Endothelial cell of umbilical vein (primary cell): ENCODE results near the gene ATXN7L1.

Experiments used
- EZH2 ChIP-seq: IDR thresholded peaks from 2 replicates; pipeline ENCODE4 v1.6.1; 2012; ENCODE audit warnings: borderline replicate concordance, low read depth, mild to moderate bottlenecking, moderate library complexity, low read length, inconsistent platforms; ENCODE audit not compliant: severe bottlenecking
- FOS ChIP-seq: IDR thresholded peaks from 2 replicates; pipeline ENCODE4 v1.6.1; 2011; ENCODE audit warnings: mild to moderate bottlenecking, low read length, moderate library complexity, borderline replicate concordance; ENCODE audit not compliant: insufficient read depth
- GATA2 ChIP-seq: IDR thresholded peaks from 2 replicates; pipeline ENCODE4 v1.7.0; 2011; ENCODE audit warnings: low read depth, mild to moderate bottlenecking, moderate library complexity, mixed read lengths, low read length; ENCODE audit not compliant: insufficient read length, insufficient read depth
- JUN ChIP-seq: IDR thresholded peaks from 2 replicates; pipeline ENCODE4 v1.6.1; 2011; ENCODE audit warnings: borderline replicate concordance, low read depth; ENCODE audit not compliant: insufficient read length, insufficient read depth
- MYC ChIP-seq: IDR thresholded peaks from one replicate; pipeline ENCODE4 v1.6.1; 2011; ENCODE audit warnings: mild to moderate bottlenecking, low read depth, low read length
- POLR2A ChIP-seq: IDR thresholded peaks from 2 replicates; pipeline ENCODE4 v1.6.1; 2012; ENCODE audit warnings: low read depth, mild to moderate bottlenecking, control low read depth, low read length
- POLR2AphosphoS5 ChIP-seq: IDR thresholded peaks from 2 replicates; pipeline ENCODE4 v1.6.1; 2012; ENCODE audit warnings: low read depth, mild to moderate bottlenecking, control low read depth, low read length, moderate library complexity; ENCODE audit not compliant: insufficient read depth
- TF ChIP-seq, protein P1 (sequence below), 2 donors: IDR thresholded peaks; 1 replicate in 1 of 2; 2 replicates in 1 of 2; pipeline ENCODE4 v1.5.1; 2011; ENCODE audit warnings: low read length in 2 of 2, mild to moderate bottlenecking in 2 of 2, moderate library complexity in 2 of 2, control low read depth in 1 of 2, inconsistent platforms in 1 of 2, low read depth in 1 of 2; ENCODE audit not compliant: insufficient read depth in 1 of 2; ENCODE audit errors: extremely low read depth in 1 of 2
- TF ChIP-seq, protein P2 (sequence below): IDR thresholded peaks from 2 replicates; pipeline ENCODE4 v1.6.1; 2011; ENCODE audit not compliant: insufficient read depth, insufficient read length

GRCh38 chr7:105808703-105809590, 67.5 kb downstream of the ATXN7L1 start:
- TF ChIP-seq, protein P1, sequence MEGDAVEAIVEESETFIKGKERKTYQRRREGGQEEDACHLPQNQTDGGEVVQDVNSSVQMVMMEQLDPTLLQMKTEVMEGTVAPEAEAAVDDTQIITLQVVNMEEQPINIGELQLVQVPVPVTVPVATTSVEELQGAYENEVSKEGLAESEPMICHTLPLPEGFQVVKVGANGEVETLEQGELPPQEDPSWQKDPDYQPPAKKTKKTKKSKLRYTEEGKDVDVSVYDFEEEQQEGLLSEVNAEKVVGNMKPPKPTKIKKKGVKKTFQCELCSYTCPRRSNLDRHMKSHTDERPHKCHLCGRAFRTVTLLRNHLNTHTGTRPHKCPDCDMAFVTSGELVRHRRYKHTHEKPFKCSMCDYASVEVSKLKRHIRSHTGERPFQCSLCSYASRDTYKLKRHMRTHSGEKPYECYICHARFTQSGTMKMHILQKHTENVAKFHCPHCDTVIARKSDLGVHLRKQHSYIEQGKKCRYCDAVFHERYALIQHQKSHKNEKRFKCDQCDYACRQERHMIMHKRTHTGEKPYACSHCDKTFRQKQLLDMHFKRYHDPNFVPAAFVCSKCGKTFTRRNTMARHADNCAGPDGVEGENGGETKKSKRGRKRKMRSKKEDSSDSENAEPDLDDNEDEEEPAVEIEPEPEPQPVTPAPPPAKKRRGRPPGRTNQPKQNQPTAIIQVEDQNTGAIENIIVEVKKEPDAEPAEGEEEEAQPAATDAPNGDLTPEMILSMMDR (IDR thresholded peaks at IDR 0.05; ENCODE audit: extremely low read depth in 1 of 2, insufficient read depth in 1 of 2, low read depth in 1 of 2, low read length in 2 of 2), result no peak
- TF ChIP-seq EZH2 (no peak), POLR2A (no peak), FOS (peak; percentile 26), GATA2 (no peak), JUN (no peak), POLR2AphosphoS5 (peak; percentile 29), MYC (no peak)
- TF ChIP-seq, protein P2, sequence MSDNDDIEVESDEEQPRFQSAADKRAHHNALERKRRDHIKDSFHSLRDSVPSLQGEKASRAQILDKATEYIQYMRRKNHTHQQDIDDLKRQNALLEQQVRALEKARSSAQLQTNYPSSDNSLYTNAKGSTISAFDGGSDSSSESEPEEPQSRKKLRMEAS, result no peak
